Bronchial epithelial cell (primary cell): Measurements from ENCODE around the gene FHIT. TPM values are rescaled to one million over a fixed set of nuclear protein-coding genes. Genes with fewer than 3 reads are reported as not detected.

Source experiments
- DNase-seq: peaks from one replicate; pipeline ENCODE4 v3.0.0-alpha.2; 2010; ENCODE audit warnings: low read depth
- FAIRE-seq: peaks from 2 replicates; lab custom pipeline; 2011; peaks lifted over from hg19 to GRCh38; lab: Jason Lieb, UNC
- H3K27me3 ChIP-seq: 2 replicates; pipeline ENCODE4 v1.5.1; 2011; ENCODE audit warnings: low read length; ENCODE audit not compliant: control insufficient read depth, insufficient read depth
- H3K36me3 ChIP-seq: 2 replicates; pipeline ENCODE4 v1.5.1; 2011; ENCODE audit warnings: low read length; ENCODE audit not compliant: control insufficient read depth, insufficient read depth
- H3K4me3 ChIP-seq: 2 replicates; pipeline ENCODE4 v1.5.1; 2011; ENCODE audit warnings: mild to moderate bottlenecking, low read depth, low read length, control low read depth
- CTCF ChIP-seq: IDR thresholded peaks from 2 replicates; pipeline ENCODE4 v1.5.1; 2011; ENCODE audit warnings: mild to moderate bottlenecking, moderate library complexity, low read length, control low read depth, inconsistent platforms; ENCODE audit not compliant: insufficient read depth, severe bottlenecking
- total RNA-seq: library from RNA; depleted of rRNA; stranded (reverse); fragments of >200 nt; gene quantifications from 2 replicates; pipeline ENCODE4 v1.2.1, GENCODE V29; 2014

Gene FHIT
- total RNA-seq, 1 donor from 2014 or later, result 1.6 TPM

GRCh38 chr3:60001369-60001768 is 1249.9 kb downstream of the FHIT start:
- DNase-seq (no peak), FAIRE-seq (no peak)
- no peak overlapping the region for H3K4me3 ChIP-seq

GRCh38 chr3:60000311-60001105 is 1250.7 kb downstream of the FHIT start:
- DNase-seq (no peak), FAIRE-seq (no peak)
- TF ChIP-seq CTCF, result no peak
- Histone ChIP-seq H3K4me3 (no peak overlapping the region), H3K27me3 (no peaks in the 10 kb centered on the region), H3K36me3 (no peaks in the 10 kb centered on the region)

More at GRCh38 chr3:60001369-60001768, 1249.9 kb downstream of the FHIT start:
- no peaks in the 10 kb centered on the region for H3K27me3 ChIP-seq
- H3K36me3 ChIP-seq, result no peaks in the 10 kb centered on the region
- no peak for TF ChIP-seq CTCF

- no peaks in the 10 kb centered on the region for H3K36me3 ChIP-seq
- TF ChIP-seq CTCF, result no peak
- H3K4me3 ChIP-seq, result no peak overlapping the region
- FAIRE-seq (no peak), DNase-seq (no peak)
- no peaks in the 10 kb centered on the region for H3K27me3 ChIP-seq
Observed at GRCh38 chr3:59998058-59998457, 1253.2 kb downstream of the FHIT start.

- FAIRE-seq, result no peak
- Histone ChIP-seq H3K4me3 (no peak overlapping the region), H3K27me3 (no peaks in the 10 kb centered on the region), H3K36me3 (no peaks in the 10 kb centered on the region)
- no peak for TF ChIP-seq CTCF
- no peak for DNase-seq
Observed at GRCh38 chr3:59997583-59997982, 1253.7 kb downstream of the FHIT start.

GRCh38 chr3:59996056-59996455 is 1255.2 kb downstream of the FHIT start:
- H3K27me3 ChIP-seq, result no peaks in the 10 kb centered on the region

More at GRCh38 chr3:59996056-59996455, 1255.2 kb downstream of the FHIT start:
- no peak for DNase-seq
- no peak for TF ChIP-seq CTCF
- no peak for FAIRE-seq
- no peak overlapping the region for H3K4me3 ChIP-seq
- no peaks in the 10 kb centered on the region for H3K36me3 ChIP-seq
